GM12872 (cell line): ENCODE results near the gene S100PBP.

Experiments
- CTCF ChIP-seq: IDR thresholded peaks from 3 replicates; pipeline ENCODE4 v1.5.1; 2011; ENCODE audit warnings: low read depth, mild to moderate bottlenecking, low read length, moderate library complexity; ENCODE audit not compliant: insufficient read depth

The S100PBP gene

GRCh38 chr1:32885676-32886003 is 68.2 kb downstream of the S100PBP start:
- no peak for TF ChIP-seq CTCF

- TF ChIP-seq CTCF = peak; percentile 47; the same call in 2 of the 3 replicates
These were observed 68.8 kb downstream of the S100PBP start, which contains the start of gene HPCA for GRCh38 chr1:32886004-32886827. HPCA (plus strand) TSS chr1:32886491; CDS start chr1:32888899, 2,408 bp downstream.

GRCh38 chr1:32886828-32887414 is 69.5 kb downstream of the S100PBP start:
- TF ChIP-seq CTCF = no peak

GRCh38 chr1:32887623-32888022 is 70.2 kb downstream of the S100PBP start:
- TF ChIP-seq CTCF = no peak

GRCh38 chr1:32888134-32888533 is 70.7 kb downstream of the S100PBP start:
- TF ChIP-seq CTCF = no peak

GRCh38 chr1:32888677-32889420 is 71.4 kb downstream of the S100PBP start:
- TF ChIP-seq CTCF = no peak

- no peak for TF ChIP-seq CTCF
These were observed 72.4 kb downstream of the S100PBP start for GRCh38 chr1:32889731-32890278.
